ENCODE data around the gene FLT4. TPM values are rescaled to one million over a fixed set of nuclear protein-coding genes. Genes with fewer than 3 reads are reported as not detected.

FLT4 gene
- total RNA-seq, 1 experiment from 2014 or later = 6.3 TPM

DNA sequence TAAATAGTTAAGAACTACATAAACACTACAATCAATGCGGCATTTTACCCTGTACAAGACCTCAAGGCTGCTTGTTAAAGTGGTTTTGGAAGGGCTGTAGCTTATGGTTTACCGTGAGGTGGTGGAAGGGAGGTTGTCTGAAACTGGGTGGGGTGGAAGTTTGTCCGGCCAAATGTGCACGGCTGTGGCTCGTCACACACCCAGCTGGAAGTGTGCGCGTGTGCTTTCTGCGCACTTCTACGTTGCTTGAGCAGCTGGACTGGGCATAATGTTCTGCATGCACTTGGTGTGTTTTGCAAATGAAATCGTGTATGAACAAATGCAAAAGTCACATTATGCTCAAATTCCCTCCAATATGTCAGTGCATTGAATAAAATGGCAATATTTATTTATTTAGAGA lies 17.4 kb upstream of the FLT4 start:
- no peak for DNase-seq
- no peaks in the 10 kb centered on the region for H4K20me1 ChIP-seq (ENCODE audit: control insufficient read depth, insufficient read depth, insufficient read length)
- no peak overlapping the region for H3K4me2 ChIP-seq (ENCODE audit: insufficient read depth, insufficient read length, low read length)
- H3K4me1 Mint-ChIP-seq = peaks cover 7 to 10% of the 10 kb centered on the region in 2 experiments
- H3K27me3 Mint-ChIP-seq (ENCODE audit: low read depth) = peaks cover 12% of the 10 kb centered on the region
- H3K9me3 Mint-ChIP-seq = no peaks in the 10 kb centered on the region; a peak in 1 of 5 replicates
- no peaks in the 10 kb centered on the region for H3K79me1 ChIP-seq (ENCODE audit: insufficient read depth, low read depth, low read length, poor library complexity, severe bottlenecking)
- H3K18ac ChIP-seq (ENCODE audit: insufficient read length, low read depth, low read length) = no peak overlapping the region
- H2BK20ac ChIP-seq (ENCODE audit: low read depth, low read length, poor library complexity, severe bottlenecking) = no peak overlapping the region
- TF ChIP-seq, protein P1, sequence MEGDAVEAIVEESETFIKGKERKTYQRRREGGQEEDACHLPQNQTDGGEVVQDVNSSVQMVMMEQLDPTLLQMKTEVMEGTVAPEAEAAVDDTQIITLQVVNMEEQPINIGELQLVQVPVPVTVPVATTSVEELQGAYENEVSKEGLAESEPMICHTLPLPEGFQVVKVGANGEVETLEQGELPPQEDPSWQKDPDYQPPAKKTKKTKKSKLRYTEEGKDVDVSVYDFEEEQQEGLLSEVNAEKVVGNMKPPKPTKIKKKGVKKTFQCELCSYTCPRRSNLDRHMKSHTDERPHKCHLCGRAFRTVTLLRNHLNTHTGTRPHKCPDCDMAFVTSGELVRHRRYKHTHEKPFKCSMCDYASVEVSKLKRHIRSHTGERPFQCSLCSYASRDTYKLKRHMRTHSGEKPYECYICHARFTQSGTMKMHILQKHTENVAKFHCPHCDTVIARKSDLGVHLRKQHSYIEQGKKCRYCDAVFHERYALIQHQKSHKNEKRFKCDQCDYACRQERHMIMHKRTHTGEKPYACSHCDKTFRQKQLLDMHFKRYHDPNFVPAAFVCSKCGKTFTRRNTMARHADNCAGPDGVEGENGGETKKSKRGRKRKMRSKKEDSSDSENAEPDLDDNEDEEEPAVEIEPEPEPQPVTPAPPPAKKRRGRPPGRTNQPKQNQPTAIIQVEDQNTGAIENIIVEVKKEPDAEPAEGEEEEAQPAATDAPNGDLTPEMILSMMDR (conservative IDR thresholded peaks at IDR 0.05) = no peak
- no peak overlapping the region for H4K91ac ChIP-seq (ENCODE audit: insufficient read length, low read depth, low read length)
- no peak overlapping the region for H2BK15ac ChIP-seq (ENCODE audit: low read depth, low read length)
- H3K4ac ChIP-seq (ENCODE audit: low read depth, low read length) = no peak overlapping the region
- H3K36me3 Mint-ChIP-seq (ENCODE audit: insufficient read depth in 1 of 3, low read depth in 3 of 3) = no peaks in the 10 kb centered on the region
- H3K27ac Mint-ChIP-seq = no peak overlapping the region
- WGBS (ENCODE audit: extremely low coverage, insufficient read length, low lambda C conversion rate) = no CpG with 5 or more reads among the region's 10 CpGs
- no peak overlapping the region for H2BK5ac ChIP-seq (ENCODE audit: insufficient read length, low read length)
- no peak overlapping the region for H4K8ac ChIP-seq (replicated peaks; ENCODE audit: insufficient read length, low read depth, low read length)
- no peak overlapping the region for H3K4me3 Mint-ChIP-seq
- no peaks in the 10 kb centered on the region for H3K9me3 ChIP-seq (ENCODE audit: control insufficient read depth, low read depth, low read length)
- H2BK12ac ChIP-seq (ENCODE audit: insufficient read length, low read depth, low read length) = no peak overlapping the region
- no peak overlapping the region for H3K56ac ChIP-seq (ENCODE audit: insufficient read length, low read depth, low read length)
- no peak overlapping the region for H3K23ac ChIP-seq (ENCODE audit: insufficient read length, low read depth, low read length)
- no peak overlapping the region for H3K9ac ChIP-seq (ENCODE audit: extremely low read depth, insufficient read length, low read length)
- H2AK5ac ChIP-seq (ENCODE audit: insufficient read length, low read length) = no peak overlapping the region
- no peak overlapping the region for H2BK120ac ChIP-seq (ENCODE audit: low read depth, low read length, poor library complexity, severe bottlenecking)
- no peaks in the 10 kb centered on the region for H3K79me2 ChIP-seq (ENCODE audit: insufficient read depth, low read length)
- H3K23me2 ChIP-seq (ENCODE audit: insufficient read length, low read depth, low read length, poor library complexity, severe bottlenecking) = no peaks in the 10 kb centered on the region
- H3K4me1 ChIP-seq (ENCODE audit: insufficient read depth, low read length) = no peaks in the 10 kb centered on the region; the same call in 1 of the 2 replicates
- no peak overlapping the region for H2AFZ ChIP-seq (ENCODE audit: low read length)
- H4K5ac ChIP-seq (ENCODE audit: insufficient read length, low read depth, low read length) = no peak overlapping the region
- no peak overlapping the region for H3K14ac ChIP-seq (ENCODE audit: insufficient read depth, low read length)
- no peaks in the 10 kb centered on the region for H3K27me3 ChIP-seq (ENCODE audit: insufficient read depth, low read length)
- H3T11ph ChIP-seq (ENCODE audit: low read length) = no peak overlapping the region
- H3K27ac ChIP-seq (ENCODE audit: insufficient read length, low read depth, low read length) = no peak overlapping the region

Measured in H9 (cell line).